Spleen (tissue), 11 donors: ENCODE data around the gene SH3BP4. TPM values are rescaled to one million over a fixed set of nuclear protein-coding genes. Genes with fewer than 3 reads are reported as not detected.

Experiments used
- DNase-seq: peaks from one replicate; pipeline ENCODE4 v3.0.0-alpha.2; 2020
- H3K27ac ChIP-seq, 8 donors: fragments of 200-600 bp; sonication (generic) in 7 of 8; 1 replicate in 4 of 8; 2 replicates in 4 of 8; pipeline versions ENCODE4 v1.5.0 to v1.8.0; 2016 to 2021; ENCODE audit warnings: inconsistent platforms in 4 of 8, mild to moderate bottlenecking in 4 of 8, moderate library complexity in 1 of 8
- H3K27me3 ChIP-seq, 7 donors: fragments of 200-600 bp; sonication (generic) in 6 of 7; replicated peaks in 1 of 7; 1 replicate in 4 of 7; 2 replicates in 3 of 7; pipeline versions ENCODE4 v1.5.0 to v1.8.0; 2016 to 2021; ENCODE audit warnings: inconsistent platforms in 3 of 7, mild to moderate bottlenecking in 1 of 7
- H3K36me3 ChIP-seq, 6 donors: fragments of 200-600 bp; sonication (generic) in 5 of 6; 1 replicate in 4 of 6; 2 replicates in 2 of 6; pipeline versions ENCODE4 v1.5.0 to v1.8.0; 2016 to 2021; ENCODE audit warnings: inconsistent platforms in 2 of 6
- H3K4me1 ChIP-seq, 6 donors: fragments of 200-600 bp; sonication (generic) in 5 of 6; 1 replicate in 3 of 6; 2 replicates in 3 of 6; pipeline versions ENCODE4 v1.5.0 to v1.8.0; 2016 to 2021; ENCODE audit warnings: inconsistent platforms in 3 of 6
- H3K4me3 ChIP-seq, 8 donors: fragments of 200-600 bp; sonication (generic) in 7 of 8; 1 replicate in 4 of 8; 2 replicates in 4 of 8; pipeline versions ENCODE4 v1.5.0 to v1.8.0; 2016 to 2021; ENCODE audit warnings: inconsistent platforms in 4 of 8, mild to moderate bottlenecking in 4 of 8, moderate library complexity in 2 of 8
- H3K9me3 ChIP-seq, 8 donors: fragments of 200-600 bp; sonication (generic) in 7 of 8; 1 replicate in 4 of 8; 2 replicates in 4 of 8; pipeline versions ENCODE4 v1.5.0 to v1.8.0; 2016 to 2021; ENCODE audit warnings: inconsistent platforms in 4 of 8
- POLR2A ChIP-seq, 3 donors: fragments of 450-650 bp; IDR thresholded peaks; one replicate each; pipeline ENCODE4 v1.5.1; 2017; ENCODE audit warnings: antibody characterized with exemption in 3 of 3, mild to moderate bottlenecking in 1 of 3
- POLR2AphosphoS5 ChIP-seq, 3 donors: sonication (generic); formaldehyde crosslinking; IDR thresholded peaks; one replicate each; pipeline ENCODE4 v1.5.1; 2017; ENCODE audit warnings: antibody characterized with exemption in 3 of 3
- WGBS, 5 donors: extraction: QIAGEN DNeasy Blood & Tissue Kit in 3 of 5; methylation state at CpG; one replicate each; pipeline versions ENCODE4 v1.1.5 to v1.1.7; 2013 to 2018; 5-methylcytosine and 5-hydroxymethylcytosine counted together
- intact Hi-C: fragments of 100-400 bp; cut with DNase I; formaldehyde crosslinking; loops from one replicate; pipeline ENCODE4 v1.15.0; 2023; ENCODE audit warnings: low total_unique reads
- polyA plus RNA-seq, 3 donors: library from polyadenylated mRNA; stranded (reverse); fragments of 200-250 nt; gene quantifications; one replicate each; pipeline ENCODE4 v1.2.1, GENCODE V29; 2013
- total RNA-seq, 7 donors: library from RNA; depleted of rRNA in 3 of 7; stranded (reverse); fragments of >200 nt in 3 of 7; fragmentation: NEBNext Ultra II Directional in 4 of 7; extraction: Animal tissue kit (Norgen Biotek cat#: 25700) in 4 of 7; gene quantifications; one replicate each; pipeline versions ENCODE4 v1.1.0 to v1.2.1, GENCODE V29; 2016 to 2021
- TF ChIP-seq, protein P1 (sequence below), 11 experiments: fragments of 200-600 bp in 7 of 11; fragments of 450-650 bp in 4 of 11; sonication (generic) in 4 of 11; IDR thresholded peaks in 8 of 11; conservative IDR thresholded peaks in 3 of 11; 1 replicate in 7 of 11; 2 replicates in 4 of 11; pipeline versions ENCODE4 v1.4.0 to v1.8.0; 2016 to 2021; ENCODE audit warnings: antibody characterized with exemption in 11 of 11, inconsistent platforms in 4 of 11, mild to moderate bottlenecking in 1 of 11
- donor health status: healthy with polysubstance abuse.
- donor health status: DM: no; HTN: no; CAD: no; lungs with moderate emphysema.
- donor health status: DM: no; HTN: no; CAD: no.
- donor health status: Bipolar disorder and iron deficiency.
- donor health status: healthy.
- donor health status: DM: no; HTN: no; CAD: no.
- donor health status: DM: yes; HTN: yes; CAD: no.

Gene SH3BP4
- total and polyA plus RNA-seq, 10 donors = 2.3 to 21.0 (median 12.4) TPM

DNA sequence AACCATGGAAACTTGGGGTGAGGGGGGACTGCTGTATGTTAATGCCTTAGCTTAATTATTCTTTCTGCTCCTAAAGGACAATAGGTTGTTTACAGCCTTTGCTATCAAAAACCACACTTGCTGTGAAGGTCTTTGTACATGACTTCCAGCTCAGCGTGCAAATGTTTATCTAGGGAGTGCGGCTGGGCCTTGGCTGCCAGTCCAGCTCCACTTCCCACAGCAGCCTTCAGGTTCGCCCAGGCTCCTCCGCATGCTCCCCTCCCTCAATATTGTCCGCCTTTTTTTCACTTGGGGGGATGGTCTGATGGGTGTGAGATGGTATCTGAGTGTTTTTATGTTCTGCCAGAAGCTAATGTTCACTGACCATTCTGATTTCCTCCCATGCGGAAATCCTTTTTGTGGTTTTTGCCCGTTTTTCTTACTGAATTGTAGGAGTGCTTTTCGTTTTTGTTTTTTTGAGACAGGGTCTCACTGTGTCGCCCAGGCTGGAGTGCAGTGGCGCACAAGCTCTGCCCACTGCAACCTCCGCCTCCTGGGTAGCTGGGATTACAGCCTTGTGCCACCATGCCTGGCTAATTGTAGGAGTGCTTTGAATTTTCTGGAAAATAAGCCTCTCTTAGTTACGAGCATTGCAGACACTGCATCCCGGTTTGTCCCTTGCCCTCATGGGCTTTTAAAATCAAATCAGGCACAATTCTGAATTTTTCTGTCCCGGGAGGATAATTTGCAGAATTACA is 28.8 kb downstream of the SH3BP4 start:
- Histone ChIP-seq H3K4me3 (peak overlapping the region in 1 of 8 donors; percentile 35), H3K27ac (peak overlapping the region in 7 of 8 donors; percentile 22 to 75 (median 62)), H3K36me3 (no peaks in the 10 kb centered on the region), H3K9me3 (peaks cover 0 to 7% (median 0%) of the 10 kb centered on the region in 8 donors), H3K4me1 (peaks cover 11 to 67% (median 35%) of the 10 kb centered on the region in 6 donors), H3K27me3 (peaks cover 0 to 17% (median 0%) of the 10 kb centered on the region in 7 donors)
- 35 to 59% (median 46%) methylated on average over 14 of the region's 14 CpGs for WGBS, 5 donors
- intact Hi-C loops = no loop called here
- DNase-seq = no peak
- TF ChIP-seq POLR2AphosphoS5 (IDR thresholded peaks at IDR 0.05) (peak in 1 of 3 donors; percentile 54), POLR2A (IDR thresholded peaks at IDR 0.05) (no peak)
- TF ChIP-seq, protein P1, sequence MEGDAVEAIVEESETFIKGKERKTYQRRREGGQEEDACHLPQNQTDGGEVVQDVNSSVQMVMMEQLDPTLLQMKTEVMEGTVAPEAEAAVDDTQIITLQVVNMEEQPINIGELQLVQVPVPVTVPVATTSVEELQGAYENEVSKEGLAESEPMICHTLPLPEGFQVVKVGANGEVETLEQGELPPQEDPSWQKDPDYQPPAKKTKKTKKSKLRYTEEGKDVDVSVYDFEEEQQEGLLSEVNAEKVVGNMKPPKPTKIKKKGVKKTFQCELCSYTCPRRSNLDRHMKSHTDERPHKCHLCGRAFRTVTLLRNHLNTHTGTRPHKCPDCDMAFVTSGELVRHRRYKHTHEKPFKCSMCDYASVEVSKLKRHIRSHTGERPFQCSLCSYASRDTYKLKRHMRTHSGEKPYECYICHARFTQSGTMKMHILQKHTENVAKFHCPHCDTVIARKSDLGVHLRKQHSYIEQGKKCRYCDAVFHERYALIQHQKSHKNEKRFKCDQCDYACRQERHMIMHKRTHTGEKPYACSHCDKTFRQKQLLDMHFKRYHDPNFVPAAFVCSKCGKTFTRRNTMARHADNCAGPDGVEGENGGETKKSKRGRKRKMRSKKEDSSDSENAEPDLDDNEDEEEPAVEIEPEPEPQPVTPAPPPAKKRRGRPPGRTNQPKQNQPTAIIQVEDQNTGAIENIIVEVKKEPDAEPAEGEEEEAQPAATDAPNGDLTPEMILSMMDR (IDR thresholded peaks at IDR 0.05 in 8 of 11, conservative IDR thresholded peaks at IDR 0.05 in 3 of 11) = no peak

DNA sequence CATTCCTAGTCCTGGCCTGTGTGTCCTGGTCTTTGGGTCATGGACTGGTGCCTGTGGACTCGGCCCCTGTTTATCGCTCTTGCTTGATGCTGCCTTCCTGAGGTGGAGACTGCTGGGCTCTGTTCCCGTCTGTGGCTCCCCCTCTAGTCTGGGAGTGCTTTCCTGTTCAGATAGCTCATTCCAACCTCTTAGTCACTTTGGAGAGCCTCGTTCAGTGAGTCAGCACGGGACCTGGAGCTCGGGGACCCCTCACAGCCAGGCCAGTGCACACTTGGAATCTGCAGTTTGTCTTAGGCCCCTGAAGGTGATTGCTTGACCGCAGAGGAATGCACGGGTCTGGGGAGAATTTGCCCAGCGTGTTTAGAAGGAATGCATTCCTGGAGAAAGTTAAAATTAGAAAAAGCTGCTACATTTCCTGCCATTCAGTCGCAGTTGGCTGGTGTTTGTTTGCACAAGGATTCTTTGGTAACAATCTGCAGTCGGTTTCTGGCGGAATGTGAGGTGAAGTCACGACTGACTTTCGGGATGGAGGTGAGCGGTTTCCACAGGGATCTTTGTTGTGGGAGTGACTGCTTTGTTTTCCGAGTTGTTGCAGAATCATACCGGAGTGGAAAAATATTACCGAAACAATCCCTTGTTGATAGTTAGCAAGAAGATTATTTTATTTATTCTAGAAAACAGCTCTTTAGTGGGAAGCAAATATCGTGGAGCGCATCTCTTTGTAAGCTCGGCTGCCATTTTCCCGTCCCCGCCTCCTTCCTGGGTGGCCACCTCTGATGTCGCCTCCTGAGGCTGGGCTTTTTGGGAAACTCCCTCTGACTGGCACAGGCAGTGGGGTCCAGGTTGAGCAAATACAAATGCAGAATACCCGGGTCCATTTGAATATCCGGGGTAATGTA is 29.6 kb downstream of the SH3BP4 start:
- DNase-seq = no peak
- Histone ChIP-seq H3K36me3 (no peaks in the 10 kb centered on the region), H3K27ac (peak overlapping the region in 7 of 8 donors; percentile 22 to 75 (median 62)), H3K4me3 (peak overlapping the region in 3 of 8 donors; percentile 11 to 35 (median 16)), H3K4me1 (peaks cover 11 to 67% (median 35%) of the 10 kb centered on the region in 6 donors), H3K27me3 (peaks cover 0 to 17% (median 0%) of the 10 kb centered on the region in 7 donors), H3K9me3 (peaks cover 0 to 7% (median 0%) of the 10 kb centered on the region in 8 donors)
- 57 to 66% (median 61%) methylated on average over 26 of the region's 26 CpGs for WGBS, 5 donors
- peak in 2 of 3 donors; percentile 56 to 71 for TF ChIP-seq POLR2AphosphoS5 (IDR thresholded peaks at IDR 0.05)
- TF ChIP-seq POLR2A (IDR thresholded peaks at IDR 0.05) = no peak
- intact Hi-C loops = no loop called here

DNA sequence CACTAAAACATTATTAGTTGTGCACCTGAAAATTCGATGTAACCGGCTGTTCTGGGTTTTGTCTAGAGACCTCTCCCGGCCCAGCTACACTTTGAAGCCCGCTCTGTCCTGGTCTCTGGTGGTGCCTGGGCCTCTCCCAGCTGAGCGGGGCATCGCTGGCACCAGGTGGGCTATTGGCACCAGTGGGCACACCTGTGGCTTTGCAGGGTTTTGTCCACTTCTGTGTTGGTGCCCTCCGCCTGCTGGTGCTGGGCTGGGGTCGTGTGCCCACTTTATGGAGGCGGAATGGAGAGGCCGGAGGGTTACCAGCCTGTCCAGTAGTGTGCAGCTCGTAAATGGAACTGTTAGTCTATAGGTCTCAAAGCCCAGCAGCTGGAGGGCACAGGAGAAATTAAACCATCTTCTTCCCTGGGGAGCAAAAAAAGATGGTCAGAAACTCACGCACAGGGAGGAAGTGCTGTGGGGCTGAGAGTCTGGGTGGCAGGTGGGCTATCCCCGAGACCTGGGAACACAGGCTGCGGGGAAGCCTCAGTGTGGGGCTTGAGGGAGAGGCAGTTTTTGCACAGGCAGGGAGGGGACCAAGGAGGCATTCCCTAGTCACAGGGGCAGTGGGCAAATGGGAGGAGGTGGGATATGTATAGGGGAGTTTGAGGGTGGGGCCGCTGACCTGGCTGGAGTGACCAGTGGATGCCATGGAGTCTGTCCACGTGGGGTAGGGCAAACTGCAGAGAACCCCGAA is 30.4 kb downstream of the SH3BP4 start:
- H3K4me3 ChIP-seq = no peak overlapping the region
- 77 to 85% (median 83%) methylated on average over 17 of the region's 17 CpGs for WGBS, 5 donors
- peak overlapping the region in 2 of 8 donors; percentile 62 to 74 for H3K27ac ChIP-seq
- intact Hi-C loops = no loop called here
- peaks cover 0 to 7% (median 0%) of the 10 kb centered on the region in 8 donors for H3K9me3 ChIP-seq
- TF ChIP-seq POLR2A (IDR thresholded peaks at IDR 0.05) = no peak
- TF ChIP-seq, protein P1 (IDR thresholded peaks at IDR 0.05 in 8 of 11, conservative IDR thresholded peaks at IDR 0.05 in 3 of 11) = no peak
- no peak for TF ChIP-seq POLR2AphosphoS5 (IDR thresholded peaks at IDR 0.05)
- H3K4me1 ChIP-seq = peaks cover 11 to 66% (median 35%) of the 10 kb centered on the region in 6 donors
- no peak for DNase-seq
- no peaks in the 10 kb centered on the region for H3K36me3 ChIP-seq
- H3K27me3 ChIP-seq = peaks cover 0 to 17% (median 0%) of the 10 kb centered on the region in 7 donors
